Measurements from ENCODE around the gene MTHFSD.

MTHFSD gene

GRCh38 chr16:86601356-86601755 is 46.3 kb upstream of the MTHFSD start:
- Histone ChIP-seq H3K9ac (ENCODE audit: low read length) (no peak overlapping the region), H3K4me2 (ENCODE audit: low read depth, low read length) (no peak overlapping the region), H3K79me2 (ENCODE audit: low read length) (no peaks in the 10 kb centered on the region), H4K20me1 (ENCODE audit: insufficient read depth, low read length) (no peaks in the 10 kb centered on the region), H3K4me3 (ENCODE audit: low read length) (no peak overlapping the region), H3F3A (ENCODE audit: insufficient read depth, low read length) (no peaks in the 10 kb centered on the region), H3K27me3 (replicated peaks; ENCODE audit: insufficient read depth, low read length) (peaks cover 16% of the 10 kb centered on the region), H3K27ac (ENCODE audit: low read length) (no peak overlapping the region), H3K9me2 (replicated peaks; ENCODE audit: insufficient read depth, low read length) (no peaks in the 10 kb centered on the region), H3K36me3 (replicated peaks; ENCODE audit: insufficient read depth, low read length) (no peaks in the 10 kb centered on the region), H3K9me3 (replicated peaks; ENCODE audit: insufficient read depth, low read length) (no peaks in the 10 kb centered on the region), H2AFZ (ENCODE audit: low read length) (no peak overlapping the region), H3K4me1 (ENCODE audit: low read length) (no peaks in the 10 kb centered on the region)
- no peak for DNase-seq
- TF ChIP-seq, protein P1, sequence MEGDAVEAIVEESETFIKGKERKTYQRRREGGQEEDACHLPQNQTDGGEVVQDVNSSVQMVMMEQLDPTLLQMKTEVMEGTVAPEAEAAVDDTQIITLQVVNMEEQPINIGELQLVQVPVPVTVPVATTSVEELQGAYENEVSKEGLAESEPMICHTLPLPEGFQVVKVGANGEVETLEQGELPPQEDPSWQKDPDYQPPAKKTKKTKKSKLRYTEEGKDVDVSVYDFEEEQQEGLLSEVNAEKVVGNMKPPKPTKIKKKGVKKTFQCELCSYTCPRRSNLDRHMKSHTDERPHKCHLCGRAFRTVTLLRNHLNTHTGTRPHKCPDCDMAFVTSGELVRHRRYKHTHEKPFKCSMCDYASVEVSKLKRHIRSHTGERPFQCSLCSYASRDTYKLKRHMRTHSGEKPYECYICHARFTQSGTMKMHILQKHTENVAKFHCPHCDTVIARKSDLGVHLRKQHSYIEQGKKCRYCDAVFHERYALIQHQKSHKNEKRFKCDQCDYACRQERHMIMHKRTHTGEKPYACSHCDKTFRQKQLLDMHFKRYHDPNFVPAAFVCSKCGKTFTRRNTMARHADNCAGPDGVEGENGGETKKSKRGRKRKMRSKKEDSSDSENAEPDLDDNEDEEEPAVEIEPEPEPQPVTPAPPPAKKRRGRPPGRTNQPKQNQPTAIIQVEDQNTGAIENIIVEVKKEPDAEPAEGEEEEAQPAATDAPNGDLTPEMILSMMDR (IDR thresholded peaks at IDR 0.05; ENCODE audit: low read length), result no peak
- no peak for TF ChIP-seq EZH2phosphoT487 (IDR thresholded peaks at IDR 0.05; ENCODE audit: low read length)
- TF ChIP-seq EZH2 (optimal IDR thresholded peaks at IDR 0.05; ENCODE audit: low read depth, low read length), result no peak

DNA sequence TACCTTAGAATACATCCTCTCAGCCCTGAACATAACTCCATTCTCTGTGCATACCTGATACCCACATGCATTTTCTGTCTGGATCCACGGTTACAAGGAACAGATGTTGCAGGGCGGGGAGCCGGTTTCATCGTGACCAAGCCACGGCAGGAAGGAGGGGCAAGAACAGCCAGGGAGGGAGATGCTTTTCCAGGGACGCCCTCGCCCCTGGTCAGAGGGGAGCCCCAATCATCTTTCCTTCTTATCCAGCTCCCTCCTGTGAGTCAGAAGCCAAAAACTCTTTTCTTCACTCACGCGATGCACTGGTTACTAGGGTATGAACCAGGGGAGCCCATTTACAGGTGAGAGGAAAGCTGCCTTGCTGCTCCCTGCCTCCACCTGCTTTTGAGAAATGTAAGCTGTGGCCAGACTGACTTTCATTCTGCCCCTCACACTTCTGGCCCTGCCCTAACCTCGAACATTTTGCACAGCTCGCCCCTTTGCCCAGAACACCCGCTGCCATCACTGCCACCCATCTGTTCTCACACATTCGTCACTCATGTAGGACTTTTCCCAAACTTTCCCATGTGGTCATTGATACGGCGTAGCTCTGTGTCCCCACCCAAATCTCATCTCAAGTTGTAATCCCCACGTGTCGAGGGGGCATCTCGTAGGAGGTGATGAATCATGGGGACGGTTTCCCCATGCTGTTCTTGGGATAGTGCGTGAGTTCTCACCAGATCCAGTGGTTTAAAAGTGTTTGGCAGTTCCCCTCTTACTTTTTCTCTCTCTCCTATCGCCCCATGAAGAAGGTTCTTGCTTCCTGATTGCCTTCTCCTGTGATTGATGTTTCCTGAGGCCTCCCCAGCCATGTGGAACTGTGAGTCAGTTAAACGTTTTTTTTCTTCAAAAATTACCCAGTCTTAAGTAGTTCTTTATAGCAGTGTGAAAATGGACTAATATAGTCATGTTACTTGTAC is 43.9 kb upstream of the MTHFSD start:
- H3K9me2 ChIP-seq (replicated peaks; ENCODE audit: insufficient read depth, low read length), result no peaks in the 10 kb centered on the region
- no peak for DNase-seq
- H3K4me3 ChIP-seq (ENCODE audit: low read length), result no peak overlapping the region
- TF ChIP-seq, protein P1 (IDR thresholded peaks at IDR 0.05; ENCODE audit: low read length), result no peak
- TF ChIP-seq EZH2phosphoT487 (IDR thresholded peaks at IDR 0.05; ENCODE audit: low read length) (no peak), EZH2 (optimal IDR thresholded peaks at IDR 0.05; ENCODE audit: low read depth, low read length) (no peak)
- no peak overlapping the region for H3K27ac ChIP-seq (ENCODE audit: low read length)
- H3K27me3 ChIP-seq (replicated peaks; ENCODE audit: insufficient read depth, low read length), result peaks cover 35% of the 10 kb centered on the region
- no peaks in the 10 kb centered on the region for H3K4me1 ChIP-seq (ENCODE audit: low read length)
- H3K36me3 ChIP-seq (replicated peaks; ENCODE audit: insufficient read depth, low read length), result no peaks in the 10 kb centered on the region
- no peaks in the 10 kb centered on the region for H3K79me2 ChIP-seq (ENCODE audit: low read length)
- H2AFZ ChIP-seq (ENCODE audit: low read length), result no peak overlapping the region
- H4K20me1 ChIP-seq (ENCODE audit: insufficient read depth, low read length), result no peaks in the 10 kb centered on the region
- no peak overlapping the region for H3K4me2 ChIP-seq (ENCODE audit: low read depth, low read length)
- no peaks in the 10 kb centered on the region for H3F3A ChIP-seq (ENCODE audit: insufficient read depth, low read length)
- no peaks in the 10 kb centered on the region for H3K9me3 ChIP-seq (replicated peaks; ENCODE audit: insufficient read depth, low read length)
- H3K9ac ChIP-seq (ENCODE audit: low read length), result no peak overlapping the region

DNA sequence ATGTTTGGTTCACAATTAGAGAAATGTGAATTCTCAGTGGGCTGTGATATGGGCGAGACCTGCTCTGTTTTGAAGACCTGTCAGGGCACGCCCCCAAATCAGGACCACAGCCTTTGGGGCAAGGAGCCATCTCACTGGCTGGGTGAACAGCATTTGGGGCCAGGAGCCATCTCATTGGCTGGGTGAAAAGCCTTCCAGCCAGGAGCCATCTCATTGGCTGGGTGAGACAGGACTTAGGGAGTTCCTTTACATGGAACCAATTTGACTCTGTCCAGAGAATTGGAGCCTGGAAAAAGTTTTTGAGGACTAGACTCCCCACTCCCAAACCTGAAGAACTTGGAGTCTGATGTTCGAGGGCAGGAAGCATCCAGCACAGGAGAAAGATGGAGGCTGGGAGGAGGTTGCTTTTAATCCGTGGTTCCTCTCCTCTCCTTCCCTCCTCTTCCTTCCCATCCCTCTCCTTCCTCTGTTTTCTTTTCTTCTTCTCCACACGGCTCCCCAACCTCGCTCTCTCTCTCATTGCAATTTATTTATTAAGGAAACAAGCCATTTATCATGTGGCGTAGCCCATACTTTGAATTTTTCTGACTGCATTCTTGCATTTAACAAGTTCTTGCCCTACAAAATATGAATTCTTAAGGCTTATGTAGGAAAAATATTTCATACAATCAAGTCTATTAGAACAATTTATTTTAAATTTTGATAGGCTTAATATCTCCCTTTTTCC is 43.0 kb upstream of the MTHFSD start:
- no peak overlapping the region for H3K4me3 ChIP-seq (ENCODE audit: low read length)
- H3K4me1 ChIP-seq (ENCODE audit: low read length), result no peaks in the 10 kb centered on the region
- no peaks in the 10 kb centered on the region for H3K9me3 ChIP-seq (replicated peaks; ENCODE audit: insufficient read depth, low read length)
- no peak overlapping the region for H3K9ac ChIP-seq (ENCODE audit: low read length)
- no peak overlapping the region for H3K4me2 ChIP-seq (ENCODE audit: low read depth, low read length)
- H3F3A ChIP-seq (ENCODE audit: insufficient read depth, low read length), result no peaks in the 10 kb centered on the region
- H3K36me3 ChIP-seq (replicated peaks; ENCODE audit: insufficient read depth, low read length), result no peaks in the 10 kb centered on the region
- H2AFZ ChIP-seq (ENCODE audit: low read length), result no peak overlapping the region
- no peak for DNase-seq
- peaks cover 43% of the 10 kb centered on the region for H3K27me3 ChIP-seq (replicated peaks; ENCODE audit: insufficient read depth, low read length)
- H3K79me2 ChIP-seq (ENCODE audit: low read length), result no peaks in the 10 kb centered on the region
- H3K27ac ChIP-seq (ENCODE audit: low read length), result no peak overlapping the region
- no peaks in the 10 kb centered on the region for H3K9me2 ChIP-seq (replicated peaks; ENCODE audit: insufficient read depth, low read length)
- H4K20me1 ChIP-seq (ENCODE audit: insufficient read depth, low read length), result no peaks in the 10 kb centered on the region
- TF ChIP-seq EZH2 (optimal IDR thresholded peaks at IDR 0.05; ENCODE audit: low read depth, low read length) (no peak), EZH2phosphoT487 (IDR thresholded peaks at IDR 0.05; ENCODE audit: low read length) (no peak)
- TF ChIP-seq, protein P1 (IDR thresholded peaks at IDR 0.05; ENCODE audit: low read length), result no peak

Data from MM.1S (cell line).